HUDEP-2 (cell line): ENCODE data around the gene DUSP12.

ENCODE experiments used
- DNase-seq, 76 experiments: peaks; one replicate each; lab custom pipeline; 2025; ENCODE audit not compliant: unreplicated experiment in 76 of 76; lab: John Stamatoyannopoulos, UW

Gene DUSP12

DNA sequence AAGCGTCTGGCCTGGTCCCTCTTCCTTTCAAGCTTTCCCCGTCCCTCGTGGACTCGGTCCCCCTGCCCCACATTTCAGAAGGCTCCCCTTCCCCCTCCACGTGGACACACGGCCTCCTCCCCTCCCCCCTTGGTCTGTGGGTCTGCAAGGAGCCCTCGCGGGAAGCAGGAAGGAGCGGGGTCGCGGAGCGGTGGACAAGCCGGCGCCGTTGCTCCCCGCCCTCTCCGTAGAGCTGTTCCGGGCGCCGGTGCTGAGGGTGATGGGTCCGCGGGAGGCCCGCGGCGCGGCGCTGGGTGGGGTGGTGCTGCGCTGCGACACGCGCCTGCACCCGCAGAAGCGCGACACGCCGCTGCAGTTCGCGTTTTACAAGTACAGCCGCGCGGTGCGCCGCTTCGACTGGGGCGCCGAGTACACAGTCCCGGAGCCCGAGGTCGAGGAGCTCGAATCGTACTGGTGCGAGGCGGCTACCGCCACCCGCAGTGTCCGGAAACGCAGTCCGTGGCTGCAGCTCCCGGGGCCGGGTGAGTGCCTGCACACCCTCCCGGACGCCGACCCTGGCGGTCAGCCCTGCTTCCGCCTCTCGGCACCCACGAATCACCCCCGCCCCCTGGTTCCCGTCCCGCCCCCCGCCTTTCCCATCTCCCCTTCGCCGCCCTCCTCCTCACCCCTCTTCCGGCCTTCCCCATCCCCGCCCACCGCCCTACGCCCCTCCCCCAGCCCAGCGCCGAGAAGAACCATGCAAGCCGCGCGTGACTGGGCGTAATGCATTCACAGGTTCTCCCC lies 22.9 kb upstream of the DUSP12 start:
- peak in 72 of 76 experiments; percentile 38 to 93 (median 83) for DNase-seq

DNA sequence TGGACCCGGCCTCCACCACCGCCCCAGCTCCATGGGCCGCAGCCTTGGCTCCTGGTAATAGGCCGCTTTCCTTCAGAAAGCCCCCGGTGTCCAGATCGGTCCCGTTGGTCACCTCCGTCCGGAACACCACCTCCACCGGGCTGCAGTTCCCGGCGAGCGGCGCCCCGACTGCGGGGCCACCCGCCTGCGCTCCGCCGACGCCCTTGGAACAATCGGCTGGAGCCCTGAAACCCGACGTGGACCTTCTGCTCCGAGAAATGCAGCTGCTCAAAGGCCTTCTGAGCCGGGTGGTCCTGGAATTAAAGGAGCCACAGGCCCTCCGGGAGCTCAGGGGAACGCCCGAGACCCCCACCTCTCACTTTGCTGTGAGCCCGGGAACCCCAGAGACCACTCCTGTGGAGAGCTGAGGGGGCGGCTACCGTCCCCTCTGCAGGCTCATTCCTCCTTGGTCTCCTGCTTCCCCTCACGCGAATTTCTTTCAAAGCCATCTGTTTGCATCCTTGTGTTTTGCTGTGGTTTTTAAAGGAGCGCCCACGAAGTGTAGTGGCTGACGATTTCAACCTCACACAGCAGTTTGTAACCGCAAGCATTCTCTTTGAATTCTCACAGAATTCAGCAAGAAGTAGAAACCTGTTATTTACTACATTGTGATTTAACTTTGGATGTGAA lies 22.2 kb upstream of the DUSP12 start:
- DNase-seq, result peak in 2 of 76 experiments; percentile 14 to 25

DNA sequence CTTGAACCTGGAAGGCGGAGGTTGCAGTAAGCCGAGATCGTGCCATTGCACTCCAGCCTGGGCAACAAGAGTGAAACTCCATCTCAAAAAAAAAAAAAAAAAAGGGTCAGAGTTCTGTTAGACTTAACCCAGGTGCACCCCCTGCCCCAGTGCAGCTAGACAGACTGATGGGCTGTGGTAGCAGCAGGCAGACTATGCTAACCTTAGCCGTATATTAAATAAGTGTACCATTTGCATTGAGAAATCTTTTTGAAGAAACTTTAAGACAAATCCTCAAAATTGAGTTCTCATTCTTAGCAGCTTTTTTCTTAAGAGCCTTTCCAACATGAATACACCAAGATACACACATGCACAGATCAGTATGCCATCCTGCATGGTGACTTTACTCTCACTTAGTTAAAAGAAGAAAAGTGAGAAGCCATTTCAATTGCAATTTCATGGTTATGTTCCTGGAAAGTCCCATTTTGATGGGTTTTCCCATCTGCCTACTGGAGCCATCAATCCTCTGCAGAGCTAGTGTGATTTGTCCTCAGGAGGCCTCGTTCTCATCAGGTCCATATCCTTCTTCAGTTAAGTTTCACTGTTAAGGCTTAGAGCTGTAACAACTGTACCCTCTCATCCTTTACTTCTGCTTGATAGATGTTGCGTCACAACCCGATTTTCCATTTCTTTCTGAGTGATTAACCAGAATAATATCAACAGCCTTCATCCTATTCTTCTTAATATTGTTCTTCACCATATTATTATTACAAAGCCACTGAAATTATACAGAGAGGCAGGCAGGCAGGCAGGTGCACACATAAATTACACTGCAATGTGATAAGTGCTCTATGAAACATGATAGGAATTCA lies 21.0 kb upstream of the DUSP12 start:
- no peak for DNase-seq

DNA sequence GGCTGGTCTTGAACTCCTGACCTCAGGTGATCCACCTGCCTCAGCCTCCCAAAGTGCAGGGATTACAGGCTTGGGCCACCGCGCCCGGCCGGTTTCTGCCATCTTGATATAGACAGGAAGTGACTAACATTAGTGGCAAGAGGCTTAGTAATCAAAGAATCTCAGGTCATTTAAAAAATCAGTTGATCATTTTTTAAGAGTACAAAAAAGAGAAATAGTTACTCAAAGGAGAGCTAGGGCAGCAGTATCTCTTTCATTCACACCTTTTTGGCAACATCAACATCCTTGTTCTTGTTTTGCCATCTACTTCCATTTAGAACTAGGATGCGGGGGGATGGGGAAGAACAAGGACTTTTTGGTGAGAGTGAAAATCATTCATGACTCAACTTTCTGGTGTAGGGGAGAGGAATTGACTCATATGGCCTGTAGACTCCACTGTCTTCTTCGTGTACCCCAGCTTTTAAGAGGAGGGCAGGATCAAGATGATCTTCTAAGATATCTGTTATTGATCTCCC lies 19.5 kb upstream of the DUSP12 start:
- DNase-seq, result no peak

DNA sequence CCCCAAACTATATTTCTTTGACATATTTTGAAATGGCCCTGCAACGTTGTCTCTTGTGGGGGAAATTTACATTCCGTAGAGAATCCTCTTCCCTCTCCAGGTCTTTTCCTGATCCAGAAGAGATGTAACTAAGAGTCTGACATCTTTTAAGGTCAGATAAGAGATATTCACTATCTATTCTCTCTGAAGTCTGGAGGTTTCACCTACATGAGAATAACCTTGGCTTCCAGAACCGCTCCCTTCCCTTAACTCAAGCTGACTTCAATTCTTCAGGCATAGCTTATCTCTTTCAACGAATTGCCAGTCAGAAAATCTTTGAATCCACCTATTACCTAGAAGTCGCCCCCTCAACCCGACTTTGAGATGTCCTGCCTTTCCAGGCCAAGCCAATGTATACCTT lies 18.3 kb upstream of the DUSP12 start:
- DNase-seq, result no peak

DNA sequence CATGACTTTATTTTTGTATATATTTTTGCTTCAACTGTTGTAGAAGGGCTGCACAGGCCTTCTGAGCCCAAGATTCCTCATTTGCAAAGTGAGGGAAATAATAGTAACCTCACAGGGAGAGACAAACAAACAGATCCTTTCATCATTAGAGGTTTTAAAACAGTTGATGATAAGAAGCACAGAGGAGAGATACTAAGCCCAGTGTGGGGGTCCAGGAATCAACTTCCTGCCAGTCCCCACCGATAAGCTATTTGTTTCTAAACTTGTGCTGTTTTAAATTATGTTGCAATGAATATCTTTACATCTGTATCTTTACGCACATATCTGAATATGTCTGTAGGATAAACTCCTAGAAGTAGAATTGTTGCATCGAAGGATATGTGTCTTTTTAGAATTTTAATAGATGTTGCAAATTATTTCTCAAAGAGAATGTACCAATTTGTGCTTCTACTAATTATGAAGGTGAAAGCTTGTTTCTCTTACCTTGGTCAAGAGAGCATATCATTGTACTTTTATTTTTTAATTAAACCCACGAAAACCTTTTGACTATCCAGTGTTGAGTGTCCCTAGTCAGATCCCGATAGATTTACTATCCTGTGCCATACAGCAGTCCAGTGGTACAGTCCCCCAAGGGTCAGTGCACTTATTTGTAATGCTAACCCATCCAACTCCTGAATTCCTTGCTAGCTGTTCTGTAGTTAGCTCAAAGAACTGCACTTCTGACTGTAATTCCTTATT lies 17.4 kb upstream of the DUSP12 start:
- DNase-seq, result no peak

DNA sequence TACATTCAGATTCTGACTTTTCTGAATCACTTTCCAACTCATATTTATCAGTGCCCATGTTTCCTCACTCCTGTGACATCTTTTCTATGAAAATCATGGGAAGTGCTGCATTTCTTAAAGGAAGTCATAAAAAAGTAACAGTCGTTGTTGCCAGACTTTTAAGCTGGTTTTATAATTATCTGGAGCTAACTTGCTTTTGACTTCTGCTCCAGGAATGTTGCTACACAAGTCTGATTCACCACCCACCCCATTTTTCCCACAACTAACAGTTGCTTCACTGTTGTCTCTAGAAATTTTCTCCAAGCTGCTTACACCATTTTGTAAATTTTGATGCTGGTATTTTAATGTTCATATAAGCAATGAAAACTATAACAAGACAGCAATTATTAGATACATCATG lies 16.1 kb upstream of the DUSP12 start:
- DNase-seq, result no peak

DNA sequence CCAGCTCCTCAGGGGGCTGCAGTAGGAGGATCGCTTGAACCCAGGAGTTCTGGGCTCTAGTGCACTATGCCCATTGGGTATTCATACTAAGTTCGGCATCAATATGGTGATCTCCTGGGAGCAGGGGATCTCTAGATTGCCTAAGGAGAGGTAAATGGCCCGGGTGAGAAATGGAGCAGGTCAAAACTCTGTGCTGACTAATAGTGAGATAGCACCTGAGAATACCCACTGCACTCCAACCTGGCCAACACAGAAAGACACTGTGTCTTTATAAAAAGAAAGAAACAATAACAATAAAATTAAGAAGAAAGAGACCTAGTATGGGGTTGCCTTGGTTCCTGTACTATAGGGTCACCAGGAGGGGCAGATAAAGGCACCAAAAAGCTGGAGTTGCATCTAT lies 13.7 kb upstream of the DUSP12 start:
- no peak for DNase-seq

DNA sequence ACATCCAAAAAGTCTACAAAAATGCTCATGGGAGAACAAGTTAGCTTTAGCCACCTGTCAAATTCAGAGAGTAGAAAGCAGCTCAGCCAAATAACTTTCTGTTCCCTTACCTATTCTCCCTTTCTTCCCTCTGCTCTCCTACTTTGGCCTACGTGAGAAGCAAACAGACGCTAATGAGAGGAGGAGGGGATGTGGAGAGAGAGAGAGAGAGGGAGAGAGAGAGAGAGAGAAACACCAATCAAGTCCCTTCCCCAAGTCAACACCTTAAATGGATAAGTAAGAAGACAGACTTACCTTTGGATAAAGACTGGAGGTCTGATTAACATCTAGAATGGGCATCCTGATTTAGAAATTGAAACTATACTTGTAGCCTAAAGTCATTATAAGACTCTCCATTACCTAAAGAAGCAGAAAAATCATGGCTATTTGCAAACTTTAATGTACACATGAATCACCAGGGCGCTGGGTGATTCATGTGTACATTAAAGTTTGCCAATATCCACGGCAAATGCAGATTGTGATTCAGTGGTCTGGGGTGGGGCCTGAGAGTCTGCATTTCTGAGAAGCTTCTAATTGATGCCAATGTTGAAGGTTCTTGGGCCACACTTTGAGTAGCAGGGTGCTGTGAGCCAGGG lies 13.1 kb upstream of the DUSP12 start:
- no peak for DNase-seq

DNA sequence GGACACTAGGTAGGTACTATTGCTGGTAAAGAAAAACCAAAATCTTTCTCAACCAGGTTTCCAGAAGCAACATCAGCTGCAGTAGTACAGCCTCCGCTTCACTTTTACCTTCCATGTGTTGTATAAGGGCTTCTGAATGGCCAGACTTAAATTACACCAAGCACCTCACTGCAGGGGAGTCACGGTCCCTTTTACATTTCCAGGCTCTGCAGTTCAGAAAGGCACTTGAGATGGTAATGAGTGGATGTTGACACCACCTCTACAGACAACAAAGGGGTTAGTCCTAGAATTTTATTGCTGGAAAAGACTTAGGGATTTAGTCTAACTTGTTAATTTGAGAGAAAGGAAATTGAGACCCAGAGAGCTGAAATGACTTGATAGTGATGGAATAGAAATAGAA lies 12.0 kb upstream of the DUSP12 start:
- DNase-seq, result no peak

DNA sequence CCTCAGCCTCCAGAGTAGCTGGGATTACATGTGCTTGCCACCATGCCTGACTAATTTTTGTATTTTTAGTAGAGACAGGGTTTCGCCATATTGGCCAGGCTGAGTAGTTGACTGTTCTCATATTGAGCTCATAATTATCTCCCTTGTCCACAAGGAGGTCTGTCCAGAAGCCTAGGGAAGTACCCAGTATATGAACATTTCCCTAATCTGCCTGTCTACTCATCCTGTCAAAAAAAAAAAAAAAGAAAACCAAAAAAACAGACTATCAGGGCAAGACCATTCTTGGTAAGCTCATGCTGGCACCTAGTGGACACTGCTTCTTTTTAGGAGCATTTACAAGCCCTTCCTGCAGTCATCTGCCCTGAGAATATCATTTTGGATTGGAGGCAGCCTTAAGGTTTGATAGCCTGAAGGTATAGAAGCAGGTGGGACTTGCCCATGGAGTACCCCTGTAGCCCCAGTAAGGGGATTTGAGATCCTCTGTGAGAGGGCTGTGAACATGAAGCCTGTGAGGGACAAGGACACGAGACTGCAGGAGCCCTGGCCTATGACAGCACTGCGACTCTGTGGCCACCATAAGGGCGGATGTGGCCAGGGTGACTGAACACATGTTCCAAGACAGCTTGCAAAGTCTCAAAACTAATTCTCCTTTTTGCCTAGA lies 10.8 kb upstream of the DUSP12 start:
- peak in 68 of 76 experiments; percentile 6 to 86 (median 54) for DNase-seq

DNA sequence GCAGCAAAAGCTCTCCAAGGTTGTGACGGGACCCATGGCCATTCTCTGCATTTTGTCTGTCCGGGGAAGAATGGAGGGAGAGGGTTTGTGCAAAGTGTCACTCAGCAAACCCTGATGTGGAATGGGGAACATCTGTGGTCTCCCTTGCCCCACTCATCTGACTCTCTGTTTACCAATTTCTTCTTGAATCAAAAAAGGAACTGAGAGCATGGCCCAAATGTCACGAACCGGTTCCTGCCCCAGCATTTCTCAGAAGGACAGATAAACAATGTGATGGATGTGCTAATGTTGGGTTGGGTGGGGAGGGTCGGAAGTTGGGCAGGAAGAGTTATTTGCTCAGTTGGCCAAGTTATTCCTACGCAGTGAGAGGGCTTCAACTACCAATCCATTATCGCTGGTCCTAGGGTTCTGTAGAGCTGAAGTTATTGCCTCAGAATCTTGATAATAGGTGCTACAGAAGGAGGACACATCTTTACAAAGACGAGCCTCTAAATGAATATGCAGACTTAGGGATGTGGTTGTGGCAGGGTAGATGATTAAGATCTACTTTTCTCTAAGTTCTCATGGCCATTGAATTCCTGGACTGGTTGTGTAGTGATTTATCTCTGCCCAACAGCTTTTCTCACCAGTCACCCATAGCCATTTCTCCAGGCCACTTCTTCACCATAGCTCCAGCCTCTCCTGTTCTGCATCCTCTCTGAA lies 9.6 kb upstream of the DUSP12 start:
- no peak for DNase-seq

DNA sequence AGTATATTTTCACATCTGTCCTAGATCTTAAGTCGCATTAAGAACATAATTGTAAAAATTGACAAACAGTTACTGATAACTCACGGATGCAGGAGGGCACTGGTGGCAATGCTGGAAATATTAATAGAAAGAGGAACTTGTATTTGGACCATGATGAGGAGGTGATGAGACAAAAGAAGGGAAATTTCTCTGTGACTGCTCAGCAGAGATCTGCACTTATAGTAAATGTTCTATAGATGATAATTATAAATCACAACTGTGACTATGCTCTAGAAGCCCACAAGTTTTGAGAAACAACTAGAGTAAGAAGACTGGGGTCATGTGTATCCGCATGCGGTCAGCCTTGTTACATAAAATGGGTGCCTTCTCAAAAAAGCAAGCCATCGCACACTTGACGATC lies 8.7 kb upstream of the DUSP12 start:
- no peak for DNase-seq

DNA sequence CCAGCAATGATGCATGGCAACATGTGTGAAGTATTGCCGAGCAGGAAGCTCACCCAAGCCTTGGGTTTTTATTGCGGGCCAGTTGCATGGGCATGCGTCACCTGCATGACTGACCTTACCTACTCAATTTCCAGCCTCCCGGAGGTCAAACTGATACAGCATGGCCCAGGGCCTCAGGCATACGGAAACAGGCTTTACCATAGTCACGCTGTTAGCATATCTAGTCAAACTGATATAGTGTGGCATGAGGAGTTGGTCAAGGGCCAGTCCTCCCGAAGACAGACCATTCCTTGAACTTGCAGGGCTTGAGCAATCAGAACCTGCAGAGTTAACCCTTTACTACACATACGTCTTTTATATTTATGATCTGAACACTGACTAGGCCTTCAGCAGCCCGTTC lies 6.4 kb upstream of the DUSP12 start:
- DNase-seq, result no peak

DNA sequence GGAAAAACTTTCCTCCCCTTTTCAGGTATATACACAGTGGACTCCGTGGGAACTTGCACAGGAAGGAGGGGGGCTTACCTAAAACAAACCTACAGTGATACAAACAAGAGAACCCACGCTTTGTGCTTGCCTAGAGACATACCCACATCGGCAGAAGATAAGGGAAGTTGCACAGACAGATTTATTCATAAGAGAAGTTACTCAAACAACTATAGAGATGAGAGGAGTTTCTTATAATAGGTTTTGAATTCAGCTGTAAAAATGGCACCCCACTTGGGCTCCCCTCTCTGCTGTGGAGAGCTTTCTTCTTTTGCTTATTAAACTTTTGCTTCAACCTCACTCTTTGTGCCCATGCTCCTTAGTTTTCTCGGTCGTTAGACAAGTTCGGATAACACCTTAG lies 1.8 kb upstream of the DUSP12 start:
- DNase-seq, result no peak

DNA sequence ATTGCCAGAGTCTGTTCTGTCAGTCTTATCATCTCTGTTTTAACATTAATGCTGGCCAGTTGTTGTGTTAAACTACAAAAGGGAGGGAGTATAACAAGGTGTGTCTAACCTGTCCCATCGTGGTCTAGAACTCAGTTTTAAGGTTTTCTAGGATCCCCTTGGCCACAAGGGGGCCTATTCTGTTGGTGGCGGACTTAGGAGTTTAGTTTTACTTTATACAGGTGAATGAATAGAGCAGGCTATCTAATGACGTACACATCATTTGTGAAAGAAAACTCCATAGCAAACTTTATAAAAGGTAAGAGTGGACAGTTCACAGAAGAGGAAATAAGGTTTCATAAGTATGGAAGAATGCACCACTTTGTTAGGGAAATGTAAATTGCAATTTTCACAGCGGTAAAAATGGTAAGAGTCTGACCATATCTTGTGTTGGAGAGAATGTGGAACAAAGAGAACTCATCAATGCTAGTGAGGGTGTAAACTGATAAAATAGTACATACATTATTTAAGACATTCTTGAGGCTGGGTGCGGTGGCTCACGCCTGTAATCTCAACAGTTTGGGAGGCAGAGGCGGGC lies 14.0 kb downstream of the DUSP12 start:
- DNase-seq, result peak in 17 of 76 experiments; percentile 1 to 41 (median 14)

DNA sequence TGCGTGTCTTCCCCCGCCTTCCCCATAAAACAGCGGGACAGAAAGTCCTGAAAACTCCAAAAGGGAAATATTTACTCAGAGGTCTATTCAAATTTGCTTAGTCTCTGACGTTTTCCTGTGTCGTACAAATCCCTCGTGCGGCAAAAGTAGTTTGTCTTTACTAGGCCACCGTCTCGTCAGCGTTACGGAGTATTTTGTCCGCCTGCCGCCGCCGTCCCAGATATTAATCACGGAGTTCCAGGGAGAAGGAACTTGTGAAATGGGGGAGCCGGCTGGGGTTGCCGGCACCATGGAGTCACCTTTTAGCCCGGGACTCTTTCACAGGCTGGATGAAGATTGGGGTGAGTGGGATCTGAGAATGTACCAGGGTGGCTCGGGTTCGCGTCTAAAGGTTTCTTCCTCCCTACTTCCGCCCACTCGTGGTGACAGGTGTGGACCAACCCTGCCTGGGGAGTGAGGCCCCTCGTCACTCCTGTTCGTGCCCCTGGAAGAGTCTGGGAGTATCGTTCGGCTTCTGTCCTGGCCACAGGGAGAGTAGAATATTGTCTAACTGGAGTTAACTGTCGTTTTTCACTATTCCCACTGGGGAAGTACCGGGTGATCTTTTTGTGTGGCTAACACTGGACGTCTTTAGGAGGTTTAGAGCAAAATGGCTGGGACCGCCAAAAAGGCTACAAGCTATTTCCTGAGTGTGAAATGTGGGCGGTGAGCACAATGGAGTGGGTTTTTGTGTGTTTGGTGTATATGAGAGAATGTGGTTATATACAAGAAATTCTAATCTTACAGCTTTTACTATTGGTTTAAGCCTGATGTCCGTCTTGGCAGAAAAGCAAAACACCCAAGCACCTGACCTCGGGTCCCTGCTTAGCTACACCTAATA lies 16.8 kb downstream of the DUSP12 start, which contains the start of gene ATF6:
ATF6 (plus strand) TSS at position 219 of the 880 bp plus-strand sequence; CDS start at position 260, 41 bp downstream.
- peak in 74 of 76 experiments; percentile 29 to 90 (median 76) for DNase-seq
